ENCODE data around the gene MICAL3.
A peak's percentile ranks its signal among the peaks of the same experiment; 100 is the strongest.
"Not testable (repeated sequence)": the region's sequence is repeated elsewhere in the genome, so short reads cannot be mapped to it uniquely, and the experiment has no call there.

Gene MICAL3

DNA sequence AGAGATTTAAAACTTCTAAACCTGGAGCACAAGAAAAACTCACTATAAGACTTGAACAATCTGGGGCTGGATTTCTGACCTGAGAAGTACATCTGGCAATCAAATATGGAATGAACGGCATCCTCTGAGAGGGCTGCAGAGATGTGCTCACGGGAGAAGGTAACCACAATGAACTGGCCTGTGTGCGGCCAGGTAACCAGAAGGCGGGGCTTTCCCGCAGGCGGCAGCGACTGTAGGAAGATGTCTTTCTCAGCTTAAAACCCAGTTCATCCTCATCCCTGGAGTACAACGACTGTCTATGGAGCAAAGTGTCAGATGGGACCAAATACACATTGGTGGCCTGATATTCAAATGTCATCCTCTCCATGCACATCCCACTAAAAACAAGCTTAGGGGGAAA lies 24.5 kb downstream of the MICAL3 start:
- DNase-seq (ENCODE audit: low spot score in 2 of 2) (no peak), ATAC-seq (replicated peaks; ENCODE audit: extremely low read depth, poor library complexity, severe bottlenecking) (no peak)
- H3K4me3 Mint-ChIP-seq, result peak overlapping the region; percentile 93
- H3K27ac Mint-ChIP-seq (ENCODE audit: low read depth), result peak overlapping the region; percentile 86
- peaks cover 55% of the 10 kb centered on the region for H3K4me1 Mint-ChIP-seq
- no peaks in the 10 kb centered on the region for H3K27me3 Mint-ChIP-seq
- H3K36me3 Mint-ChIP-seq (ENCODE audit: insufficient read depth), result peaks cover 7% of the 10 kb centered on the region
- no peaks in the 10 kb centered on the region for H3K9me3 Mint-ChIP-seq

DNA sequence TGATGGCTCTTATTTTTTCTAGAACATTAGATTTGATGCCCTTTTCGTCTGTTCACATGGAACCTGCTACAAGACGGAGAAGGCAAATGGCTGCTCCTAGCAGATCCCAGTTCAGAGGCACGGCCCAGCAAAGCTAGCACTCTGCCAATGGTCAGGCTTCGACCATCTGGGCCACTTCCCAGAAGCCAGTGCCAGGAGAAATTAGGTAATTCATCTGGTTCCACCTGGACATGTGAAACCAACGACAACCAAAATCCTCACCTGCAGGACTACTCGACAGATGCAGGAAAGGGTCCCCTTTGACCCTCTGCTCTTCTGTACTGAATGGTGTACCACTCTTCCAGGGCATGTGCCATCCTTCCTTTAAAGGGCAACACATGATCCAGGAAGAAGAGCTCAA lies 25.4 kb downstream of the MICAL3 start:
- ATAC-seq (replicated peaks; ENCODE audit: extremely low read depth, poor library complexity, severe bottlenecking), result no peak
- no peak for DNase-seq (ENCODE audit: low spot score in 2 of 2)
- Mint-ChIP-seq H3K36me3 (ENCODE audit: insufficient read depth) (peaks cover 7% of the 10 kb centered on the region), H3K9me3 (no peaks in the 10 kb centered on the region), H3K27me3 (no peaks in the 10 kb centered on the region), H3K4me3 (no peak overlapping the region), H3K4me1 (peaks cover 62% of the 10 kb centered on the region), H3K27ac (ENCODE audit: low read depth) (no peak overlapping the region)

- Mint-ChIP-seq H3K4me3 (peak overlapping the region; percentile 32), H3K27ac (ENCODE audit: low read depth) (peak overlapping the region; percentile 92)
These were observed 26.9 kb downstream of the MICAL3 start for GRCh38 chr22:17997456-17997855.

GRCh38 chr22:17995256-17995655 lies 29.1 kb downstream of the MICAL3 start:
- not testable (repeated sequence) for H3K36me3 Mint-ChIP-seq (ENCODE audit: insufficient read depth); DNase-seq (ENCODE audit: low spot score in 2 of 2); H3K9me3 Mint-ChIP-seq; H3K27ac Mint-ChIP-seq (ENCODE audit: low read depth); H3K4me3 Mint-ChIP-seq; H3K27me3 Mint-ChIP-seq; ATAC-seq (replicated peaks; ENCODE audit: extremely low read depth, poor library complexity, severe bottlenecking)
- H3K4me1 Mint-ChIP-seq, result peaks cover 46% of the 10 kb centered on the region

More at GRCh38 chr22:17997456-17997855, 26.9 kb downstream of the MICAL3 start:
- Mint-ChIP-seq H3K36me3 (ENCODE audit: insufficient read depth) (peaks cover 7% of the 10 kb centered on the region), H3K9me3 (no peaks in the 10 kb centered on the region), H3K4me1 (peaks cover 55% of the 10 kb centered on the region), H3K27me3 (no peaks in the 10 kb centered on the region)
- no peak for DNase-seq (ENCODE audit: low spot score in 2 of 2)
- no peak for ATAC-seq (replicated peaks; ENCODE audit: extremely low read depth, poor library complexity, severe bottlenecking)

DNA sequence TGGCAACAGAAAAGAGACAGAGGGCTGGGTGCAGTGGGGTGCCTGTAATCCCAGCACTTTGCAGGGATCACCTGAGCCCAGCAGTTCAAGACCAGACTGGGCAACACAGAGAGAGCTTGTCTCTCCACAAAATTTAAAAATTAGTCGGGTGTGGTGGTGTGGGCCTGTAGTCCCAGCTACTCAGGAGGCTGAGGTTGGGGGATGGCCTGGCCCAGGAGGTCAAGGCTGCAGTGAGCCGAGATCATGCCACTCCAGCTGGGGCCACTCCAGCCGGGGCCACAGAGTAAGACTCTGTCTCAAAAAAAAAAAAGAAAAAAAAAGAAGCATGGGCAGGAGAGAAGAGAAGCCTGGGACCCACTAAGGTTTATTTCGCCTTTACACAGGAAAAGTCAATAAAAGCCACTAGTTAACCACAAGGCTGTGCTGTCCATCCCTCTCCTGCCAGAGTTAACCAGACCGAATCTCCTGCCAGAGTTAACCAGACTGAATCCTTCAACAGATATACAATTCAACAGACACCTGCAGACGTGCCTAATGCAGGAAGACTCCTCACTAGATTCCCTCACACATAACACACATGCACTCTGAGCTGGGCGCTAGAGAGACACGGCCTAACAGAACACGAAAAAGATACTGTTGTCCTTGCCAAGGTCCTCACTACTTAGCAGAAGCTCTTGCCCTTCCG lies 29.8 kb downstream of the MICAL3 start:
- Mint-ChIP-seq H3K4me3 (no peak overlapping the region), H3K9me3 (no peaks in the 10 kb centered on the region), H3K27ac (ENCODE audit: low read depth) (no peak overlapping the region), H3K36me3 (ENCODE audit: insufficient read depth) (peaks cover 3% of the 10 kb centered on the region), H3K27me3 (no peaks in the 10 kb centered on the region), H3K4me1 (peaks cover 44% of the 10 kb centered on the region)
- ATAC-seq (replicated peaks; ENCODE audit: extremely low read depth, poor library complexity, severe bottlenecking), result no peak
- no peak for DNase-seq (ENCODE audit: low spot score in 2 of 2)

- not testable (repeated sequence) for H3K27me3 Mint-ChIP-seq; ATAC-seq (replicated peaks; ENCODE audit: extremely low read depth, poor library complexity, severe bottlenecking); H3K4me3 Mint-ChIP-seq; H3K36me3 Mint-ChIP-seq (ENCODE audit: insufficient read depth); H3K27ac Mint-ChIP-seq (ENCODE audit: low read depth); DNase-seq (ENCODE audit: low spot score in 2 of 2); H3K9me3 Mint-ChIP-seq
- H3K4me1 Mint-ChIP-seq, result peaks cover 44% of the 10 kb centered on the region
These were observed 31.4 kb downstream of the MICAL3 start for GRCh38 chr22:17992976-17993375.

DNA sequence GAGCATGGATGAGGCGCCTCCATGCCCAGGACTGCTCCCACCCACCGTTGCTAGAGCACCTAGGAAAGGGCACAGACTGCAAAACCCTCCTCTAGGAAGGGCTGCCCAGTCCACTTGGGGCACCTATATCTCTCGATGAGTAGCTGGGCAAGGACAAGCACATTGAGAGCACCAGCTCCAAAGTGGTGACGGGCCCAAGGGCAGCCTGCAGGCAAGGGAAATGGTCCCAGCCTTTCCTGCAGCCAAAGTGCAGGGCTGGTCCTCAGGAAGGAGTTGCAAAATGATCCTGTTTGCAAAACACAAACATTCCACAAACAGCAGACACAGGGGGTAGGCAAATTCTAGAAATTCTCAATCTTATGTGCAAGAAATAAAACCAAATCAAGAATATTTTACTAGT lies 32.4 kb downstream of the MICAL3 start:
- peaks cover 41% of the 10 kb centered on the region for H3K4me1 Mint-ChIP-seq
- not testable (repeated sequence) for H3K9me3 Mint-ChIP-seq; H3K27ac Mint-ChIP-seq (ENCODE audit: low read depth); H3K27me3 Mint-ChIP-seq; H3K4me3 Mint-ChIP-seq; H3K36me3 Mint-ChIP-seq (ENCODE audit: insufficient read depth); DNase-seq (ENCODE audit: low spot score in 2 of 2); ATAC-seq (replicated peaks; ENCODE audit: extremely low read depth, poor library complexity, severe bottlenecking)

- H3K9me3 Mint-ChIP-seq, result no peaks in the 10 kb centered on the region
- no peak overlapping the region for H3K27ac Mint-ChIP-seq (ENCODE audit: low read depth)
- peaks cover 40% of the 10 kb centered on the region for H3K4me1 Mint-ChIP-seq
- no peaks in the 10 kb centered on the region for H3K36me3 Mint-ChIP-seq (ENCODE audit: insufficient read depth)
- no peaks in the 10 kb centered on the region for H3K27me3 Mint-ChIP-seq
- H3K4me3 Mint-ChIP-seq, result no peak overlapping the region
- ATAC-seq (replicated peaks; ENCODE audit: extremely low read depth, poor library complexity, severe bottlenecking) (no peak), DNase-seq (ENCODE audit: low spot score in 2 of 2) (no peak)
These were observed 33.4 kb downstream of the MICAL3 start for GRCh38 chr22:17990942-17991341.

- no peaks in the 10 kb centered on the region for H3K9me3 Mint-ChIP-seq
- H3K27me3 Mint-ChIP-seq, result no peaks in the 10 kb centered on the region
- peaks cover 46% of the 10 kb centered on the region for H3K4me1 Mint-ChIP-seq
- H3K27ac Mint-ChIP-seq (ENCODE audit: low read depth), result no peak overlapping the region
- no peaks in the 10 kb centered on the region for H3K36me3 Mint-ChIP-seq (ENCODE audit: insufficient read depth)
- H3K4me3 Mint-ChIP-seq, result no peak overlapping the region
- DNase-seq (ENCODE audit: low spot score in 2 of 2) (no peak), ATAC-seq (replicated peaks; ENCODE audit: extremely low read depth, poor library complexity, severe bottlenecking) (no peak)
These were observed 34.2 kb downstream of the MICAL3 start for GRCh38 chr22:17990147-17990546.

DNA sequence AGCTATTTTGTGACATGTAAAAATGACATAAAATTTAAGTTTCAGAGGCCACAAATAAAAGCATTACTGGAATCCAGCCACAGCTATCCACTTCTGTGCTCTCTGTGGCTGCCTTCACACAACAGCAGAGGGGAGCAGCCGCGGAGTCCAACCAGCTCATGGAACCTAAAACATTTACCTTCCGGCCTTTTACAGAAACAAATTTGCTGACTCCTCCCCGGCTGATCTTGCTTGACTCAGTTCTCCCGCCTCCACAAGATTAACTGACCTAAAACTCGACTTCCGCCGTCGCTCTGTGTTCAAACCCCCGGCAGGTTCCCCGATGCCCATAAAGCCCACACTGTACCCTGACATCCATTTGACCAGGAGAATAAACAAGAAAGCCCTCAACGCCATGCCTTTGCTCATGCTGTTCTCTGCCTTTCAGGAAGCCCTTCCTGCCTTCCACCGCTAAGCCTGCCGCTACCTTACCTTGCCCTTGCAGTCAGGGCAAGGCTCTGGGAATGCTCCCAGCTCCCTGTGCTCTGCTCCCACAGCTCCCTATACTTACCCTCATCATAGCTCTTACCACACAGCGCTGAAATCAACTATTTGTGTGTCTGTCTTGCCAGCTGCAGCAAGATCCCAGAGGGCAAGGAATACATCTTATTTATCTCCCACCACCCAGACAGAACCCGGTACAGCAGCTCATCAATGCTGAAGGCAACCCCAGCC lies 35.4 kb downstream of the MICAL3 start:
- H3K4me3 Mint-ChIP-seq, result no peak overlapping the region
- DNase-seq (ENCODE audit: low spot score in 2 of 2) (no peak), ATAC-seq (replicated peaks; ENCODE audit: extremely low read depth, poor library complexity, severe bottlenecking) (no peak)
- H3K36me3 Mint-ChIP-seq (ENCODE audit: insufficient read depth), result peaks cover 2% of the 10 kb centered on the region
- peak overlapping the region; percentile 18 for H3K27ac Mint-ChIP-seq (ENCODE audit: low read depth)
- no peaks in the 10 kb centered on the region for H3K9me3 Mint-ChIP-seq
- H3K4me1 Mint-ChIP-seq, result peaks cover 46% of the 10 kb centered on the region
- H3K27me3 Mint-ChIP-seq, result no peaks in the 10 kb centered on the region

- Mint-ChIP-seq H3K27ac (ENCODE audit: low read depth) (no peak overlapping the region), H3K36me3 (ENCODE audit: insufficient read depth) (peaks cover 4% of the 10 kb centered on the region), H3K4me1 (peaks cover 63% of the 10 kb centered on the region), H3K27me3 (no peaks in the 10 kb centered on the region), H3K9me3 (no peaks in the 10 kb centered on the region), H3K4me3 (no peak overlapping the region)
- ATAC-seq (replicated peaks; ENCODE audit: extremely low read depth, poor library complexity, severe bottlenecking) (no peak), DNase-seq (ENCODE audit: low spot score in 2 of 2) (no peak)
These were observed 38.8 kb downstream of the MICAL3 start for GRCh38 chr22:17985606-17986005.

DNA sequence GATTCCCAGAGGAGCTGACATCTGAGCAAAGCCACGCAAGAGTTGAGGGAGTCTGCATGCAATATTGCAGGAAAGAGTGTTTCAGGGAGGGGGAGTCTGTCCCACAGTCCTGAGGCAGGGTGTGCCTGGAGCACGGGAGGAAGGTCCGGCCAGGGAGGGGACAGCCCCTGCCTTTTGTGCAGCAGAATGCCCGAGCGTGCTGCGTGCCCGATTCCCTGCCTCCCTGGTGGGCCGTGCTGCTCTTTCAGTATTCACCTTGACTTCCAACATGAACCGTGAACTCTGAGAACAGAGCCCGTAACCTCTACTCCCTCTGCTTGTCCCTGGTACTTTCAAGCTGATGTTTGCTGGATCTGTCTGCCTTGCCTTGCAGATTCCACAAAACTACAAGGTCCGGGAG lies 39.3 kb downstream of the MICAL3 start:
- ATAC-seq (replicated peaks; ENCODE audit: extremely low read depth, poor library complexity, severe bottlenecking); H3K9me3 Mint-ChIP-seq; H3K36me3 Mint-ChIP-seq (ENCODE audit: insufficient read depth); H3K27me3 Mint-ChIP-seq; H3K4me3 Mint-ChIP-seq; DNase-seq (ENCODE audit: low spot score in 2 of 2): not testable (repeated sequence)
- H3K27ac Mint-ChIP-seq (ENCODE audit: low read depth), result peak overlapping the region; percentile 33
- peaks cover 68% of the 10 kb centered on the region for H3K4me1 Mint-ChIP-seq

DNA sequence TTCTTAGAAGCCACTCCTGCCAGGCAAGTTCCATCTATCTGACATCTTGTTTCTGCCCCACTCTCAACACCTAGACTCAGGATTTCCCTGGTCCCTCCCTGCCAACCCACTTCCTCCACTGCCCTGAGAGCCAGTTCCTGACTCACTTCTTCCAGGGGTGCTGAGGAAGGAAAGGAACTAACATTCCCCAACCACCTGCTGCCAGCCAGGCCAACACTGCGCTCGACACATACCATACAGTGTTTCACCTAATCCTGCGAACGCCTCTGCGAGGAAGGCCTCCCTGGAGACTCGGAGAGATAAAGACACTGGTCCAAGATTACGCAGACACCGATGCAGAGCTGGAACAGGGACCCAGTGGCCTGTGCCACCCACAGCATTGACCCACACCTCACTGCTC lies 40.2 kb downstream of the MICAL3 start:
- DNase-seq (ENCODE audit: low spot score in 2 of 2) (no peak), ATAC-seq (replicated peaks; ENCODE audit: extremely low read depth, poor library complexity, severe bottlenecking) (no peak)
- H3K4me3 Mint-ChIP-seq, result no peak overlapping the region
- no peaks in the 10 kb centered on the region for H3K27me3 Mint-ChIP-seq
- H3K9me3 Mint-ChIP-seq, result no peaks in the 10 kb centered on the region
- peaks cover 4% of the 10 kb centered on the region for H3K36me3 Mint-ChIP-seq (ENCODE audit: insufficient read depth)
- no peak overlapping the region for H3K27ac Mint-ChIP-seq (ENCODE audit: low read depth)
- peaks cover 62% of the 10 kb centered on the region for H3K4me1 Mint-ChIP-seq
